B cell (primary cell): ENCODE results near the gene SLC3A2. TPM values are rescaled to one million over a fixed set of nuclear protein-coding genes. Genes with fewer than 3 reads are reported as not detected.

ENCODE experiments used
- ATAC-seq: fragments of 200-7000 bp; cut with Tn5 transposase; one replicate; pipeline ENCODE4 v1.10.0; 2021; ENCODE audit warnings: low read depth, mild to moderate bottlenecking, moderate number of reproducible peaks, moderate library complexity
- CTCF ChIA-PET: fragments of 350-600 bp; sonication (Branson Sonifier 250); formaldehyde crosslinking; loops from one replicate; lab custom pipeline; 2021; ENCODE audit warnings: antibody characterized with exemption, inconsistent platforms; lab: Charles Lee
- POLR2A ChIA-PET: fragments of 350-600 bp; sonication (Branson Sonifier 250); formaldehyde crosslinking; loops from one replicate; lab custom pipeline; 2021; ENCODE audit warnings: antibody characterized with exemption; lab: Charles Lee
- DNase-seq: peaks from one replicate; pipeline ENCODE4 v3.0.0; 2013
- H2AFZ ChIP-seq: 2 replicates; pipeline ENCODE4 v1.6.1; 2012; ENCODE audit warnings: mild to moderate bottlenecking, low read depth, low read length; ENCODE audit not compliant: insufficient read depth, poor library complexity, severe bottlenecking
- H3K27ac ChIP-seq, 2 donors: 1 replicate in 1 of 2; 2 replicates in 1 of 2; pipeline ENCODE4 v1.5.1; 2012 to 2013; ENCODE audit warnings: low read length in 2 of 2, mild to moderate bottlenecking in 2 of 2, moderate library complexity in 1 of 2
- H3K27me3 ChIP-seq, 4 experiments: fragments of 200-600 bp in 1 of 4; sonication (generic) in 1 of 4; replicated peaks in 1 of 4; 1 replicate in 2 of 4; 2 replicates in 2 of 4; pipeline versions ENCODE4 v1.6.1 to v1.7.0; 2013 to 2016; ENCODE audit warnings: low read length in 3 of 4, mild to moderate bottlenecking in 2 of 4, mixed read lengths in 1 of 4, moderate library complexity in 1 of 4; ENCODE audit not compliant: insufficient read depth in 4 of 4, control insufficient read depth in 3 of 4; ENCODE audit errors: control extremely low read depth in 1 of 4
- H3K36me3 ChIP-seq, 2 experiments: replicated peaks in 1 of 2; 1 replicate in 1 of 2; 2 replicates in 1 of 2; pipeline versions ENCODE4 v1.6.1 to v1.7.1; 2013; ENCODE audit warnings: low read length in 1 of 2; ENCODE audit not compliant: insufficient read depth in 2 of 2, control insufficient read depth in 1 of 2; ENCODE audit errors: control extremely low read depth in 1 of 2, extremely low read depth in 1 of 2
- H3K4me1 ChIP-seq, 2 donors: fragments of 200-600 bp in 1 of 2; sonication (generic) in 1 of 2; 1 replicate in 1 of 2; 2 replicates in 1 of 2; pipeline versions ENCODE4 v1.5.1 to v1.6.1; 2013 to 2017; ENCODE audit warnings: low read length in 2 of 2; ENCODE audit not compliant: control insufficient read depth in 2 of 2, insufficient read depth in 2 of 2
- H3K4me2 ChIP-seq: replicated peaks from 2 replicates; pipeline ENCODE3; 2012; ENCODE audit warnings: mild to moderate bottlenecking, low read depth, low read length; ENCODE audit not compliant: poor library complexity, severe bottlenecking
- H3K4me3 ChIP-seq, 5 experiments: fragments of 200-600 bp in 1 of 5; sonication (generic) in 1 of 5; 1 replicate in 3 of 5; 2 replicates in 2 of 5; pipeline versions ENCODE4 v1.5.1 to v1.7.0; 2011 to 2016; ENCODE audit warnings: low read length in 4 of 5, mild to moderate bottlenecking in 4 of 5, low read depth in 2 of 5, control low read depth in 1 of 5, moderate library complexity in 1 of 5; ENCODE audit not compliant: insufficient read depth in 1 of 5; ENCODE audit errors: control extremely low read depth in 1 of 5, extremely low read depth in 1 of 5
- H3K79me2 ChIP-seq: fragments of 200-600 bp; sonication (generic); one replicate; pipeline ENCODE4 v1.6.0; 2016; ENCODE audit warnings: low read length; ENCODE audit not compliant: control insufficient read depth, insufficient read depth
- H3K9ac ChIP-seq: fragments of 200-600 bp; sonication (generic); 2 replicates; pipeline ENCODE4 v1.6.1; 2017; ENCODE audit warnings: mild to moderate bottlenecking, low read length, moderate library complexity
- H3K9me3 ChIP-seq, 3 donors: one replicate each; pipeline versions ENCODE4 v1.6.1 to v1.7.1; 2013; ENCODE audit warnings: low read length in 2 of 3; ENCODE audit not compliant: control insufficient read depth in 2 of 3, insufficient read depth in 1 of 3; ENCODE audit errors: control extremely low read depth in 1 of 3
- H4K20me1 ChIP-seq: 2 replicates; pipeline ENCODE4 v1.6.0; 2012; ENCODE audit warnings: mild to moderate bottlenecking, low read length; ENCODE audit not compliant: insufficient read depth, control insufficient read depth, poor library complexity, severe bottlenecking
- H3K27ac Mint-ChIP-seq: one replicate; pipeline ENCODE4 v1.8.0; 2021; ENCODE audit warnings: mixed read lengths
- H3K27me3 Mint-ChIP-seq: one replicate; pipeline ENCODE4 v1.8.0; 2021; ENCODE audit warnings: mixed read lengths
- H3K4me1 Mint-ChIP-seq: one replicate; pipeline ENCODE4 v1.8.0; 2021; ENCODE audit warnings: mixed read lengths
- H3K4me3 Mint-ChIP-seq: one replicate; pipeline ENCODE4 v1.8.0; 2021; ENCODE audit warnings: mixed read lengths
- H3K9me3 Mint-ChIP-seq: one replicate; pipeline ENCODE4 v1.8.0; 2022; ENCODE audit warnings: mixed read lengths; ENCODE audit not compliant: insufficient read depth
- EZH2 ChIP-seq: IDR thresholded peaks from 2 replicates; pipeline ENCODE4 v1.6.1; 2012; ENCODE audit warnings: borderline replicate concordance, low read depth, mild to moderate bottlenecking, moderate library complexity, low read length; ENCODE audit not compliant: insufficient read depth, poor library complexity, severe bottlenecking
- WGBS: methylation state at CpG from one replicate; pipeline ENCODE4 v1.1.5; 2013; ENCODE audit warnings: missing lambda C conversion rate; ENCODE audit not compliant: insufficient coverage; 5-methylcytosine and 5-hydroxymethylcytosine counted together
- intact Hi-C: fragments of 100-400 bp; cut with micrococcal nuclease; formaldehyde crosslinking; loops from one replicate; pipeline ENCODE4 v1.10.0; 2022
- polyA plus RNA-seq: library from polyadenylated mRNA; depleted of rRNA; stranded (reverse); fragments of >200 nt; gene quantifications from 2 replicates; pipeline ENCODE4 v1.2.3, GENCODE V29; 2012
- total RNA-seq, 2 donors: library from RNA; stranded (reverse); fragments of 120-200 nt in 1 of 2; gene quantifications; 1 replicate in 1 of 2; 2 replicates in 1 of 2; pipeline versions ENCODE4 v1.2.3 to v1.2.4, GENCODE V29; 2013 to 2022
- TF ChIP-seq, protein P1 (sequence below): fragments of 200-600 bp; IDR thresholded peaks from one replicate; pipeline ENCODE4 v1.8.0; 2022; ENCODE audit warnings: antibody characterized with exemption, mild to moderate bottlenecking

The SLC3A2 gene
- total and polyA plus RNA-seq, 2 donors (not counting 1 experiment from before 2014, with no cell fraction given), result 92.0 to 148 TPM

DNA sequence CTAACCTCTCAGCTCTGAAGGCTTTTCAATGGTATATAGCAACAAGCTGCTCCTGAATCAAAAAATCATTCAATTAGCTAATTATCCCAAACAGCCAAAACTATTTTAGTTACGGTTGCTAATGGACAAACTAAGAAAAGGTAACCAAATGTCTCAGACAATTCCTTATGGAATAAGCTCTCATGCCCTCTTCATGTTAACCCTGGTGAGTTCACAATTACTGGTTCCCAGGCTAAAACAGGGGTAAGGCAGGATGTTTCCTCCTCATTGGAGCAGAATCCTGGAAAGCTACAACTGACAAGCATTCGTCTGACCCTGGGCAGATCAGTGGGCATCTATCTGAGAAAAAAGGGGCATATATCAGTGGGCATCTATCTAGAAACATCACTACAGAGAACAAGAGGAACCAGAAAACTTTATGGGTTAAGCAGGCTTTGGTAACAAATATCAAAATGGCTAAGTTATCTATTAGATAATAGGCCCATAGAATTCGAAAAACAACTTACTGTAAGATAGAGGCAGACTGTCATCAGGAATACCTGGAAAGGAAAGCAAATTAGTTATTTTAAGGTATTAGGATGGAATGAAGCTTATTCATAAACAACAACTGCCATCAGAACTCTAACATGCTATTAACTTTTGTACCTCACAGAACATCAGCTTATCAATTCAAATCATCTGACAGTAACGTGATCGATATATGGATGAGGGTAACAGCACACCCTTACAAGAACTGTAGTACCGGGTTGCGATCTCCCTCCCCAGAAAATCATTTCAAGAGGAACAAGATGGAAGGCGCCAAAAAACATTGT, 26.5 kb upstream of the SLC3A2 start:
- 12% methylated on average over 5 of the region's 8 CpGs for WGBS
- ChIA-PET CTCF (interaction anchor here (0.9 to 2.2 kb wide), 8 partner anchors 10 to 429 kb away, joined by 3 to 11 read pairs (median 6); no protein-coding TSS in a partner anchor), POLR2A (interaction anchor here (0.6 to 5.2 kb wide), 10 partner anchors 9 to 263 kb away, joined by 3 to 159 read pairs (median 8); partner anchors contain the start of genes HNRNPUL2, TMEM179B, TUT1 and WDR74)
- Histone ChIP-seq H3K9ac (peak overlapping the region; percentile 97), H2AFZ (no peak overlapping the region), H3K4me2 (peak overlapping the region; percentile 95), H3K36me3 (peaks cover 17 to 39% of the 10 kb centered on the region in 2 experiments), H3K9me3 (no peaks in the 10 kb centered on the region), H4K20me1 (peaks cover 26% of the 10 kb centered on the region), H3K27me3 (no peaks in the 10 kb centered on the region), H3K4me1 (peaks cover 39 to 58% of the 10 kb centered on the region in 2 donors), H3K79me2 (peaks cover 50% of the 10 kb centered on the region), H3K4me3 (peak overlapping the region; percentile 68 to 100 (median 99)), H3K27ac (peak overlapping the region; percentile 44 to 84)
- Mint-ChIP-seq H3K27ac (peak overlapping the region; percentile 98), H3K4me3 (peak overlapping the region; percentile 99), H3K4me1 (peaks cover 61% of the 10 kb centered on the region), H3K27me3 (no peaks in the 10 kb centered on the region), H3K9me3 (no peaks in the 10 kb centered on the region)
- no peak for ATAC-seq
- DNase-seq, result peak; percentile 14
- intact Hi-C loops, result no loop called here
- TF ChIP-seq, protein P1, sequence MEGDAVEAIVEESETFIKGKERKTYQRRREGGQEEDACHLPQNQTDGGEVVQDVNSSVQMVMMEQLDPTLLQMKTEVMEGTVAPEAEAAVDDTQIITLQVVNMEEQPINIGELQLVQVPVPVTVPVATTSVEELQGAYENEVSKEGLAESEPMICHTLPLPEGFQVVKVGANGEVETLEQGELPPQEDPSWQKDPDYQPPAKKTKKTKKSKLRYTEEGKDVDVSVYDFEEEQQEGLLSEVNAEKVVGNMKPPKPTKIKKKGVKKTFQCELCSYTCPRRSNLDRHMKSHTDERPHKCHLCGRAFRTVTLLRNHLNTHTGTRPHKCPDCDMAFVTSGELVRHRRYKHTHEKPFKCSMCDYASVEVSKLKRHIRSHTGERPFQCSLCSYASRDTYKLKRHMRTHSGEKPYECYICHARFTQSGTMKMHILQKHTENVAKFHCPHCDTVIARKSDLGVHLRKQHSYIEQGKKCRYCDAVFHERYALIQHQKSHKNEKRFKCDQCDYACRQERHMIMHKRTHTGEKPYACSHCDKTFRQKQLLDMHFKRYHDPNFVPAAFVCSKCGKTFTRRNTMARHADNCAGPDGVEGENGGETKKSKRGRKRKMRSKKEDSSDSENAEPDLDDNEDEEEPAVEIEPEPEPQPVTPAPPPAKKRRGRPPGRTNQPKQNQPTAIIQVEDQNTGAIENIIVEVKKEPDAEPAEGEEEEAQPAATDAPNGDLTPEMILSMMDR, result no peak
- TF ChIP-seq EZH2, result no peak
